Measurements from ENCODE around the gene DPYSL3. TPM values are rescaled to one million over a fixed set of nuclear protein-coding genes. Genes with fewer than 3 reads are reported as not detected.

DPYSL3 gene
- polyA plus RNA-seq, 1 of the 3 experiments (the other 2 are of a cell fraction) = 123 TPM

DNA sequence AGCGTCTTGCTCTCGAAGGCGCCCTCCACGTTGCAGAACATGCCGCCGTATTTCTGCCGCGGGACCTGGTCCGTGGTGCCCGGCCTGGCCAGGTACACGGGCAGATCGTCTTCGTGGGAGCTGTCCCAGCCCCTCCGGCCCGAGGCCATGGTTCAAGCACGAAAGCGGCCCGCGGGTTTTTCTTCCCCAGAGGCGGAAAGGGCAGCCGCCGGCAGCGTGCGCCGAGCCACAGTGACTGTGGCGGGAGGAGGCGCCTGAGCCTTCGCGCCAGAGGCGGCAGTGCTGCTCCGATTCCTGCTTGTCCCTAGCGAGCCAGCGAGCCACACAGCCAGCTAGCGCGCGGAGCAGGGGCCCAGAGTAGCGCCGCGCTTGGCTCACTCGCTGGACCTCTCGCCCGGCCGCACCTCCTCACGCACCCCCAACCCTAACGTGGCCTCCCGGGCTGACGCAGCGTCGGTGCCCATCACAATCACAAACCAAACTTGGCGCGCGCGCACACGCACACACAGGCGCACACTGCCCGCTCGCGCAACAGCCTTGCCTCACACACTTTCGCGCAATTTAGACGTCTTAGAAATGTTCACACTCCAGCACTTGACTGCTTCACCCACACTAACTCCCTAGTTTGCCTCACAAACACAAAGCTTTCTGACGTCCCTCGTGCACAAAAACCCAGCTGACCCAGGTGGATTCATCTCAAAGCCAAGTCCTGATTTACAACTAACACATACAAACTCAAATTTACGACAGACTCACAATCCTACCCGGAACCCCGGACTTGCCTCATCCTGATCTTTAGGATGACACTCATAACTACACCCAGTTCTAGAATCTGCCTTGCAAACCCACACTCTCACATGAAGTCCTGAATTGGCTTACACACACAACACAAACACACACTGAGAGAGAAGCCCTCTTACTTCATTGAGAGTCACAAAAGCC is at the start of gene DPYSL3 (continued):
- TF ChIP-seq, protein P1, sequence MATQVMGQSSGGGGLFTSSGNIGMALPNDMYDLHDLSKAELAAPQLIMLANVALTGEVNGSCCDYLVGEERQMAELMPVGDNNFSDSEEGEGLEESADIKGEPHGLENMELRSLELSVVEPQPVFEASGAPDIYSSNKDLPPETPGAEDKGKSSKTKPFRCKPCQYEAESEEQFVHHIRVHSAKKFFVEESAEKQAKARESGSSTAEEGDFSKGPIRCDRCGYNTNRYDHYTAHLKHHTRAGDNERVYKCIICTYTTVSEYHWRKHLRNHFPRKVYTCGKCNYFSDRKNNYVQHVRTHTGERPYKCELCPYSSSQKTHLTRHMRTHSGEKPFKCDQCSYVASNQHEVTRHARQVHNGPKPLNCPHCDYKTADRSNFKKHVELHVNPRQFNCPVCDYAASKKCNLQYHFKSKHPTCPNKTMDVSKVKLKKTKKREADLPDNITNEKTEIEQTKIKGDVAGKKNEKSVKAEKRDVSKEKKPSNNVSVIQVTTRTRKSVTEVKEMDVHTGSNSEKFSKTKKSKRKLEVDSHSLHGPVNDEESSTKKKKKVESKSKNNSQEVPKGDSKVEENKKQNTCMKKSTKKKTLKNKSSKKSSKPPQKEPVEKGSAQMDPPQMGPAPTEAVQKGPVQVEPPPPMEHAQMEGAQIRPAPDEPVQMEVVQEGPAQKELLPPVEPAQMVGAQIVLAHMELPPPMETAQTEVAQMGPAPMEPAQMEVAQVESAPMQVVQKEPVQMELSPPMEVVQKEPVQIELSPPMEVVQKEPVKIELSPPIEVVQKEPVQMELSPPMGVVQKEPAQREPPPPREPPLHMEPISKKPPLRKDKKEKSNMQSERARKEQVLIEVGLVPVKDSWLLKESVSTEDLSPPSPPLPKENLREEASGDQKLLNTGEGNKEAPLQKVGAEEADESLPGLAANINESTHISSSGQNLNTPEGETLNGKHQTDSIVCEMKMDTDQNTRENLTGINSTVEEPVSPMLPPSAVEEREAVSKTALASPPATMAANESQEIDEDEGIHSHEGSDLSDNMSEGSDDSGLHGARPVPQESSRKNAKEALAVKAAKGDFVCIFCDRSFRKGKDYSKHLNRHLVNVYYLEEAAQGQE (IDR thresholded peaks at IDR 0.05; ENCODE audit: low read depth, low read length) = no peak
- TF ChIP-seq NFIC (IDR thresholded peaks at IDR 0.05; ENCODE audit: borderline replicate concordance) (no peak), GABPA (IDR thresholded peaks at IDR 0.05; ENCODE audit: low read depth) (no peak), RAD21 (IDR thresholded peaks at IDR 0.05; ENCODE audit: low read length) (peak; percentile 39; the same call in 1 of the 2 replicates), MXI1 (IDR thresholded peaks at IDR 0.05; ENCODE audit: low read depth, low read length) (peak; percentile 66), FOXJ3 (CRISPR knock-in tag; IDR thresholded peaks at IDR 0.05) (no peak), EP300 (IDR thresholded peaks at IDR 0.05; ENCODE audit: borderline replicate concordance in 1 of 2, low read depth in 1 of 2, low read length in 1 of 2) (peak in 1 of 2 experiments; percentile 13; a peak in 1 of 4 replicates), RFX5 (IDR thresholded peaks at IDR 0.05; ENCODE audit: low read length) (no peak), GATA2 (CRISPR knock-in tag; IDR thresholded peaks at IDR 0.05) (no peak)
- TF ChIP-seq, protein P2, sequence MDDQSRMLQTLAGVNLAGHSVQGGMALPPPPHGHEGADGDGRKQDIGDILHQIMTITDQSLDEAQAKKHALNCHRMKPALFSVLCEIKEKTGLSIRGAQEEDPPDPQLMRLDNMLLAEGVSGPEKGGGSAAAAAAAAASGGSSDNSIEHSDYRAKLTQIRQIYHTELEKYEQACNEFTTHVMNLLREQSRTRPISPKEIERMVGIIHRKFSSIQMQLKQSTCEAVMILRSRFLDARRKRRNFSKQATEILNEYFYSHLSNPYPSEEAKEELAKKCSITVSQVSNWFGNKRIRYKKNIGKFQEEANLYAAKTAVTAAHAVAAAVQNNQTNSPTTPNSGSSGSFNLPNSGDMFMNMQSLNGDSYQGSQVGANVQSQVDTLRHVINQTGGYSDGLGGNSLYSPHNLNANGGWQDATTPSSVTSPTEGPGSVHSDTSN (IDR thresholded peaks at IDR 0.05) = peak; percentile 50

DNA sequence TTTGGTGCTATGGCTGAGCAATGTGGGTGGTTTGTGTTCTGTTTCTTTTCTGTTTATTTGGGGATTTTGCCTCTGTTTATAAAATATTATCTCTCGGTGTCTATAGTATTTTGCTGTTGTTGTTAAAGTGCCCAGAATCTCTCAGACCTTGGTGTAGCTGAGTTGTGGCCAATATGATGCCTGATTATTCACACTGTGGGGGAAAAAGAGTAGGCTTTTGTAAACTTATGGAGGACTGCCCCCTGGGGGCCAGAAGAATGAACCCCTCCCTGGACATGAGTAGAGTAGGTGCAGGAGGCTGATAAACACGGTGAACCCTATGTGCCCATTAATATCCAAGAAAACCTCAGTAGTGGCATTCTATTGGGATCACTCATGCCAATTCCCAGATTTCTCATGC is 49.0 kb upstream of the DPYSL3 start:
- 27% methylated on average over 2 of the region's 2 CpGs for WGBS (ENCODE audit: low lambda C conversion rate)
- Histone ChIP-seq H3K27me3 (ENCODE audit: insufficient read depth) (no peaks in the 10 kb centered on the region), H3K27ac (ENCODE audit: low read depth in 2 of 2, low read length in 1 of 2) (no peak overlapping the region), H3K36me3 (replicated peaks in 1 of 2; ENCODE audit: control insufficient read depth in 1 of 2, insufficient read depth in 2 of 2, low read length in 1 of 2) (no peaks in the 10 kb centered on the region), H3K9ac (no peak overlapping the region), H3K4me1 (ENCODE audit: control insufficient read depth in 1 of 2, insufficient read depth in 2 of 2, low read depth in 1 of 2, low read length in 1 of 2) (peaks cover 5 to 13% of the 10 kb centered on the region in 2 experiments; a peak in 2 of 4 replicates), H3K9me3 (no peaks in the 10 kb centered on the region), H4K20me1 (ENCODE audit: insufficient read depth) (no peaks in the 10 kb centered on the region), H3K4me3 (ENCODE audit: low read depth in 2 of 2, low read length in 1 of 2) (no peak overlapping the region), H3K79me2 (ENCODE audit: insufficient read depth) (no peaks in the 10 kb centered on the region), H3K9me2 (no peaks in the 10 kb centered on the region), H3F3A (replicated peaks; ENCODE audit: insufficient read depth) (peaks cover 16% of the 10 kb centered on the region), H3K4me2 (no peak overlapping the region), H2AFZ (ENCODE audit: low read depth) (no peak overlapping the region)
- POLR2A ChIA-PET = no interaction called here
- TF ChIP-seq MXI1 (IDR thresholded peaks at IDR 0.05; ENCODE audit: low read depth, low read length) (no peak), TAF1 (IDR thresholded peaks at IDR 0.05; ENCODE audit: borderline replicate concordance, low read depth, low read length) (0 out of 2 replicates have a peak, but pooled peaks have one; percentile 36), NFIC (IDR thresholded peaks at IDR 0.05; ENCODE audit: borderline replicate concordance) (peak; percentile 15; the same call in 1 of the 2 replicates), TCF12 (IDR thresholded peaks at IDR 0.05) (peak; percentile 34; the same call in 1 of the 2 replicates), SMC3 (IDR thresholded peaks at IDR 0.05; ENCODE audit: low read depth, low read length) (peak; percentile 90), RAD21 (IDR thresholded peaks at IDR 0.05; ENCODE audit: low read length) (peak; percentile 94)
- TF ChIP-seq, protein P3, sequence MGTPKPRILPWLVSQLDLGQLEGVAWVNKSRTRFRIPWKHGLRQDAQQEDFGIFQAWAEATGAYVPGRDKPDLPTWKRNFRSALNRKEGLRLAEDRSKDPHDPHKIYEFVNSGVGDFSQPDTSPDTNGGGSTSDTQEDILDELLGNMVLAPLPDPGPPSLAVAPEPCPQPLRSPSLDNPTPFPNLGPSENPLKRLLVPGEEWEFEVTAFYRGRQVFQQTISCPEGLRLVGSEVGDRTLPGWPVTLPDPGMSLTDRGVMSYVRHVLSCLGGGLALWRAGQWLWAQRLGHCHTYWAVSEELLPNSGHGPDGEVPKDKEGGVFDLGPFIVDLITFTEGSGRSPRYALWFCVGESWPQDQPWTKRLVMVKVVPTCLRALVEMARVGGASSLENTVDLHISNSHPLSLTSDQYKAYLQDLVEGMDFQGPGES (IDR thresholded peaks at IDR 0.05; ENCODE audit: low read depth, low read length) = no peak
- TF ChIP-seq, protein P4, sequence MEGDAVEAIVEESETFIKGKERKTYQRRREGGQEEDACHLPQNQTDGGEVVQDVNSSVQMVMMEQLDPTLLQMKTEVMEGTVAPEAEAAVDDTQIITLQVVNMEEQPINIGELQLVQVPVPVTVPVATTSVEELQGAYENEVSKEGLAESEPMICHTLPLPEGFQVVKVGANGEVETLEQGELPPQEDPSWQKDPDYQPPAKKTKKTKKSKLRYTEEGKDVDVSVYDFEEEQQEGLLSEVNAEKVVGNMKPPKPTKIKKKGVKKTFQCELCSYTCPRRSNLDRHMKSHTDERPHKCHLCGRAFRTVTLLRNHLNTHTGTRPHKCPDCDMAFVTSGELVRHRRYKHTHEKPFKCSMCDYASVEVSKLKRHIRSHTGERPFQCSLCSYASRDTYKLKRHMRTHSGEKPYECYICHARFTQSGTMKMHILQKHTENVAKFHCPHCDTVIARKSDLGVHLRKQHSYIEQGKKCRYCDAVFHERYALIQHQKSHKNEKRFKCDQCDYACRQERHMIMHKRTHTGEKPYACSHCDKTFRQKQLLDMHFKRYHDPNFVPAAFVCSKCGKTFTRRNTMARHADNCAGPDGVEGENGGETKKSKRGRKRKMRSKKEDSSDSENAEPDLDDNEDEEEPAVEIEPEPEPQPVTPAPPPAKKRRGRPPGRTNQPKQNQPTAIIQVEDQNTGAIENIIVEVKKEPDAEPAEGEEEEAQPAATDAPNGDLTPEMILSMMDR (IDR thresholded peaks at IDR 0.05) = peak; percentile 88
- peak; percentile 66 for DNase-seq
- CTCF ChIA-PET = interaction anchor here (0.6 to 6.0 kb wide), 26 partner anchors 9 to 335 kb away, joined by 3 to 76 read pairs (median 4); partner anchors contain the start of genes DPYSL3 and STK32A

All from SK-N-SH (cell line).